ENCODE results near the gene MAPK12. TPM values are rescaled to one million over a fixed set of nuclear protein-coding genes. Genes with fewer than 3 reads are reported as not detected.

The MAPK12 gene
- total and polyA plus RNA-seq, 2 of the 4 experiments (the other 2 are of a cell fraction), result 41.0 to 56.3 TPM

GRCh38 chr22:50243685-50244419 lies 17.6 kb downstream of the MAPK12 start (continued):
- TF ChIP-seq CTCF (conservative IDR thresholded peaks at IDR 0.05; ENCODE audit: low read depth, low read length) (no peak), ELK1 (IDR thresholded peaks at IDR 0.05; ENCODE audit: borderline replicate concordance, low read depth, low read length) (no peak)
